GM19025 (cell line): ENCODE measurements around the gene RARA.

Experiments used
- ATAC-seq: cut with Tn5 transposase; IDR thresholded peaks from one replicate; pipeline ENCODE4 v1.9.1; 2021; ENCODE audit warnings: mild to moderate bottlenecking, low read depth, moderate library complexity; ENCODE audit not compliant: unreplicated experiment

The RARA gene

GRCh38 chr17:40325156-40326013 lies 16.4 kb downstream of the RARA start:
- no peak for ATAC-seq

- ATAC-seq = no peak
These were observed 17.2 kb downstream of the RARA start for GRCh38 chr17:40326014-40326831.

- no peak for ATAC-seq
These were observed 17.8 kb downstream of the RARA start for GRCh38 chr17:40326832-40327199.

GRCh38 chr17:40327244-40327729 lies 18.3 kb downstream of the RARA start:
- no peak for ATAC-seq

- ATAC-seq = no peak
These were observed 18.9 kb downstream of the RARA start for GRCh38 chr17:40327735-40328385.

GRCh38 chr17:40328386-40328766 lies 19.4 kb downstream of the RARA start:
- ATAC-seq = no peak

- no peak for ATAC-seq
These were observed 21.1 kb downstream of the RARA start for GRCh38 chr17:40329839-40330794.

- no peak for ATAC-seq
These were observed 22.0 kb downstream of the RARA start for GRCh38 chr17:40330850-40331470.

- no peak for ATAC-seq
These were observed 23.0 kb downstream of the RARA start for GRCh38 chr17:40331743-40332641.

GRCh38 chr17:40333781-40334448 lies 24.9 kb downstream of the RARA start:
- ATAC-seq = no peak

- ATAC-seq = no peak
These were observed 26.6 kb downstream of the RARA start for GRCh38 chr17:40335620-40336019.

GRCh38 chr17:40337351-40337750 lies 28.4 kb downstream of the RARA start:
- no peak for ATAC-seq

GRCh38 chr17:40338058-40338457 lies 29.1 kb downstream of the RARA start:
- ATAC-seq = no peak

GRCh38 chr17:40338941-40339649 lies 30.1 kb downstream of the RARA start:
- ATAC-seq = no peak

GRCh38 chr17:40340327-40340726 lies 31.3 kb downstream of the RARA start:
- ATAC-seq = no peak

GRCh38 chr17:40340880-40341807 lies 32.2 kb downstream of the RARA start:
- peak; percentile 79 for ATAC-seq
